Measurements from ENCODE around the gene THAP9. TPM values are rescaled to one million over a fixed set of nuclear protein-coding genes. Genes with fewer than 3 reads are reported as not detected.

Gene THAP9
- polyA plus RNA-seq, 1 of the 3 experiments (the other 2 are of a cell fraction), result 1.5 TPM

GRCh38 chr4:82899374-82900065 lies 1.0 kb upstream of the THAP9 start:
- DNase-seq, result no peak

More at GRCh38 chr4:82899374-82900065, 1.0 kb upstream of the THAP9 start:
- Histone ChIP-seq H4K20me1 (ENCODE audit: insufficient read depth) (peaks cover 11% of the 10 kb centered on the region; the same call in 1 of the 2 replicates), H3K9me3 (no peaks in the 10 kb centered on the region), H3K4me2 (peak overlapping the region; percentile 83), H3K9me2 (no peaks in the 10 kb centered on the region), H3K4me3 (ENCODE audit: low read depth in 2 of 2, low read length in 1 of 2) (peak overlapping the region; percentile 81 to 97), H3F3A (replicated peaks; ENCODE audit: insufficient read depth) (peaks cover 41% of the 10 kb centered on the region), H3K79me2 (ENCODE audit: insufficient read depth) (peaks cover 83% of the 10 kb centered on the region), H3K27me3 (ENCODE audit: insufficient read depth) (no peaks in the 10 kb centered on the region), H3K36me3 (replicated peaks in 1 of 2; ENCODE audit: control insufficient read depth in 1 of 2, insufficient read depth in 2 of 2, low read length in 1 of 2) (peaks cover 25 to 34% of the 10 kb centered on the region in 2 experiments), H3K27ac (ENCODE audit: low read depth in 2 of 2, low read length in 1 of 2) (peak overlapping the region; percentile 96 to 98), H2AFZ (ENCODE audit: low read depth) (peak overlapping the region; percentile 58; the same call in 1 of the 2 replicates), H3K4me1 (ENCODE audit: control insufficient read depth in 1 of 2, insufficient read depth in 2 of 2, low read depth in 1 of 2, low read length in 1 of 2) (peaks cover 5 to 8% of the 10 kb centered on the region in 2 experiments; a peak in 3 of 4 replicates), H3K9ac (peak overlapping the region; percentile 87)
- POLR2A ChIA-PET, result interaction anchor here (1.5 to 1.9 kb wide), 3 partner anchors 14 to 470 kb away, joined by 3 to 11 read pairs (median 5); partner anchors contain the start of genes COPS4 and HNRNPDL
- 2% methylated on average over 4 of the region's 4 CpGs for WGBS (ENCODE audit: low lambda C conversion rate)
- TF ChIP-seq SIN3A (IDR thresholded peaks at IDR 0.05; ENCODE audit: borderline replicate concordance, low read depth, low read length), result no peak
- no peak for TF ChIP-seq CHD2 (IDR thresholded peaks at IDR 0.05; ENCODE audit: low read length, partially characterized antibody)
- no peak for TF ChIP-seq RAD21 (IDR thresholded peaks at IDR 0.05; ENCODE audit: low read length)
- TF ChIP-seq NRF1 (IDR thresholded peaks at IDR 0.05; ENCODE audit: low read depth, low read length), result no peak
- TF ChIP-seq USF1 (IDR thresholded peaks at IDR 0.05; ENCODE audit: borderline replicate concordance, low read depth), result no peak
- TF ChIP-seq ELF1 (IDR thresholded peaks at IDR 0.05), result no peak
- no peak for TF ChIP-seq YY1 (IDR thresholded peaks at IDR 0.05; ENCODE audit: low read depth)
- no peak for TF ChIP-seq FOSL2 (IDR thresholded peaks at IDR 0.05; ENCODE audit: borderline replicate concordance, low read depth)
- TF ChIP-seq EP300 (IDR thresholded peaks at IDR 0.05; ENCODE audit: borderline replicate concordance in 1 of 2, low read depth in 1 of 2, low read length in 1 of 2), result no peak
- TF ChIP-seq FOXM1 (IDR thresholded peaks at IDR 0.05; ENCODE audit: low read depth), result no peak
- no peak for TF ChIP-seq ZBTB33 (IDR thresholded peaks at IDR 0.05; ENCODE audit: borderline replicate concordance, low read depth)
- no peak for TF ChIP-seq EZH2phosphoT487 (IDR thresholded peaks at IDR 0.05; ENCODE audit: borderline replicate concordance, low read depth)
- TF ChIP-seq NFIC (IDR thresholded peaks at IDR 0.05; ENCODE audit: borderline replicate concordance), result no peak
- no peak for TF ChIP-seq CTCF (IDR thresholded peaks at IDR 0.05)
- no peak for TF ChIP-seq MXI1 (IDR thresholded peaks at IDR 0.05; ENCODE audit: low read depth, low read length)
- CTCF ChIA-PET, result interaction anchor here (0.6 to 1.7 kb wide), 4 partner anchors 12 to 103 kb away, joined by 3 to 5 read pairs (median 4); no protein-coding TSS in a partner anchor

Measured in SK-N-SH (cell line).